Right cardiac atrium (tissue), 5 donors: ENCODE data around the gene GSTT2B. TPM values are rescaled to one million over a fixed set of nuclear protein-coding genes. Genes with fewer than 3 reads are reported as not detected.
"Not testable (repeated sequence)": the region's sequence is repeated elsewhere in the genome, so short reads cannot be mapped to it uniquely, and the experiment has no call there.

Experiments used
- ATAC-seq, 2 donors: fragments of 200-7000 bp; cut with Tn5 transposase; one replicate each; pipeline versions ENCODE4 v1.8.0 to v1.9.1; 2020; ENCODE audit warnings: moderate library complexity in 2 of 2, mild to moderate bottlenecking in 1 of 2
- DNase-seq, 3 donors: peaks; one replicate each; pipeline ENCODE4 v3.0.0-alpha.2; 2020
- H3K27ac ChIP-seq: one replicate; pipeline ENCODE4 v1.5.1; 2013; ENCODE audit warnings: mild to moderate bottlenecking, low read length, control low read depth, moderate library complexity
- H3K27me3 ChIP-seq: one replicate; pipeline ENCODE4 v1.6.1; 2013; ENCODE audit not compliant: control insufficient read depth, insufficient read depth
- H3K4me1 ChIP-seq: one replicate; pipeline ENCODE4 v1.6.1; 2013; ENCODE audit warnings: low read length; ENCODE audit not compliant: control insufficient read depth, insufficient read depth
- H3K4me3 ChIP-seq: one replicate; pipeline ENCODE4 v1.5.1; 2013; ENCODE audit warnings: low read length, control low read depth
- H3K9me3 ChIP-seq: one replicate; pipeline ENCODE4 v1.6.1; 2013; ENCODE audit warnings: low read length; ENCODE audit not compliant: control insufficient read depth
- WGBS: extraction: QIAGEN DNeasy Blood & Tissue Kit; methylation state at CpG from one replicate; pipeline ENCODE4 v1.1.7; 2013; 5-methylcytosine and 5-hydroxymethylcytosine counted together
- intact Hi-C, 4 donors: fragments of 100-400 bp; cut with DNase I; formaldehyde crosslinking; loops; one replicate each; pipeline versions ENCODE4 v1.11.0 to v1.14.0; 2022 to 2023
- long read RNA-seq, 4 donors: library from polyadenylated mRNA; unstranded; transcript quantifications; one replicate each; pipeline ENCODE4 v2.0.0, GENCODE V29; 2020 to 2021
- polyA plus RNA-seq: library from polyadenylated mRNA; stranded (reverse); fragments of 200-250 nt; gene quantifications from one replicate; pipeline ENCODE4 v1.2.3, GENCODE V29; 2013
- total RNA-seq, 4 donors: library from RNA; stranded (reverse); fragmentation: NEBNext Ultra II Directional; extraction: Animal tissue kit (Norgen Biotek cat#: 25700); gene quantifications; one replicate each; pipeline ENCODE4 v1.2.1, GENCODE V29; 2021
- donor health status: healthy with polysubstance abuse.
- donor health status: DM: no; HTN: yes; CAD: no.
- donor health status: DM: no; HTN: no; CAD: no.
- donor health status: DM: no; HTN: yes; CAD: no; lungs with severe emphysema.
- donor health status: DM: yes; HTN: yes; CAD: no.

The GSTT2B gene, protein sequence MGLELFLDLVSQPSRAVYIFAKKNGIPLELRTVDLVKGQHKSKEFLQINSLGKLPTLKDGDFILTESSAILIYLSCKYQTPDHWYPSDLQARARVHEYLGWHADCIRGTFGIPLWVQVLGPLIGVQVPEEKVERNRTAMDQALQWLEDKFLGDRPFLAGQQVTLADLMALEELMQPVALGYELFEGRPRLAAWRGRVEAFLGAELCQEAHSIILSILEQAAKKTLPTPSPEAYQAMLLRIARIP
- total RNA-seq (10 to 100 TPM in 1 of 4 donors, 1 to 10 TPM in 3; 2.9 to 11.1 (median 7.1) TPM), polyA plus RNA-seq (8.5 TPM)
- long read RNA-seq, donor 1, partial matches to known transcripts: 0 of 2 reads
- long read RNA-seq, donor 1, other reads (novel, unspliced or antisense): 1 of 2 reads
- long read RNA-seq, donor 2, partial matches to known transcripts: 1 of 6 reads
- long read RNA-seq, donor 2, other reads (novel, unspliced or antisense): 0 of 6 reads
- long read RNA-seq, donor 3, transcript GSTT2B-201 (5 exons, 1,099 nt): major isoform, 5 of 8 reads
- long read RNA-seq, donor 3, partial matches to known transcripts: 2 of 8 reads
- long read RNA-seq, donor 3, other reads (novel, unspliced or antisense): 1 of 8 reads
- long read RNA-seq, donor 4, partial matches to known transcripts: 2 of 2 reads
- long read RNA-seq, donor 4, other reads (novel, unspliced or antisense): 0 of 2 reads

GRCh38 chr22:23961084-23961771, at the start of gene GSTT2B:
GSTT2B (minus strand) TSS chr22:23961195; CDS start chr22:23961131, 64 bp downstream.
- H3K27me3 ChIP-seq, H3K27ac ChIP-seq, H3K4me3 ChIP-seq, intact Hi-C loops, H3K4me1 ChIP-seq, DNase-seq, H3K9me3 ChIP-seq: not testable (repeated sequence)
- peak; percentile 94 for ATAC-seq
- no CpG with 5 or more reads among the region's 43 CpGs for WGBS

- WGBS: 92% methylated on average over 2 of the region's 2 CpGs
- Histone ChIP-seq H3K27ac (no peak overlapping the region), H3K9me3 (no peaks in the 10 kb centered on the region), H3K4me3 (no peak overlapping the region), H3K4me1 (peaks cover 2% of the 10 kb centered on the region), H3K27me3 (no peaks in the 10 kb centered on the region)
- ATAC-seq (no peak), DNase-seq (no peak)
- intact Hi-C loops: no loop called here
These were observed 49.0 kb upstream of the GSTT2B start for GRCh38 chr22:24010018-24010391.

GRCh38 chr22:24009227-24010017, 48.4 kb upstream of the GSTT2B start:
- 82% methylated on average over 7 of the region's 7 CpGs for WGBS
- DNase-seq: no peak
- no peaks in the 10 kb centered on the region for H3K9me3 ChIP-seq
- H3K4me1 ChIP-seq: peaks cover 2% of the 10 kb centered on the region
- intact Hi-C loops: loop anchor here in 3 of 4 donors (5.0 to 10.0 kb wide), 3 partner anchors 72 to 155 kb away; no protein-coding TSS in a partner anchor
- no peak for ATAC-seq
- H3K27ac ChIP-seq: no peak overlapping the region
- H3K4me3 ChIP-seq: no peak overlapping the region
- no peaks in the 10 kb centered on the region for H3K27me3 ChIP-seq

DNA sequence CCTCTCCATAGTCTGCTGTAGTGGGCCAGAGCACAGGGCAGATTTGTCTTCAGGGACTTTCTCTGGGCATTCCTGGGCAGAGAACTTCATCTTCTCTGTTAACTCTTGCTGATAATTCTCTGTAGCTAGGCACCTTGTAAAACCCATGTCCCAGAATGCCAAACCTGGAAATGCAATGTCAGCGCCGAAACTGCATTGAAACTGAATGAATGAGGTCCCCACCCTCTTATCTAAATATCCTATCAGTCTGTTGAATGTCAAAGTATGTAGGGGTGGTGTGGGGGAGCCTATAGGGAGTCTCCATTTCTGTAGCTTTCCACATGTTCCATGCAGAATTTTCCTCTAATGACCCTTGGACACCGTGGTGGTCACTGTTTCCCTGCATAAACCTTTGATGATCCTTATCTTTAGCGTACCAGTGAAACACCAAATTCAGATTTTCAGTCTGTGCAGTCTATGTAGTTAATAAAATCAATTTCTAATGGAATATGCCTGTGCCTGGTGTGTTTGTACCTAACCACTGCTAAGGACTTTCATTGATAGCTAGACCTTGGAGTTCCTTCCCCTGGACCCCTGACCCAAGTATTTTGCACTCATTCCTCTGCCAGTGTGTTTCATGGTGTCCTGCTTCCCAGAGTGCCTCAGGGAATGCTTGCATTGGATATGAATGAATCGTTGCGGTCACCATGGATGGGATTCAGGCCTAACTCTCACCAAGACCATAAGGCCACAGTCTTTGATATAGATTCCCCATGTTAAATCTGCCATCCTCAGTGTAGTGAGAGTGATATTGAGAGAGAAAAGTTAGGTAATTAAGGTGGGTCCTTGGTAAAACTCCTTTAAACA, 47.6 kb upstream of the GSTT2B start:
- WGBS: 84% methylated on average over 6 of the region's 6 CpGs
- no peak overlapping the region for H3K4me3 ChIP-seq
- H3K9me3 ChIP-seq: no peaks in the 10 kb centered on the region
- DNase-seq: no peak
- H3K4me1 ChIP-seq: peaks cover 2% of the 10 kb centered on the region
- no peak for ATAC-seq
- H3K27ac ChIP-seq: no peak overlapping the region
- intact Hi-C loops: loop anchor here in 3 of 4 donors (5.0 to 10.0 kb wide), 3 partner anchors 71 to 156 kb away; no protein-coding TSS in a partner anchor
- no peaks in the 10 kb centered on the region for H3K27me3 ChIP-seq

- Histone ChIP-seq H3K9me3 (no peaks in the 10 kb centered on the region), H3K27me3 (no peaks in the 10 kb centered on the region), H3K27ac (no peak overlapping the region), H3K4me3 (no peak overlapping the region), H3K4me1 (peaks cover 2% of the 10 kb centered on the region)
- DNase-seq (no peak), ATAC-seq (no peak)
- WGBS: 89% methylated on average over 1 of the region's 1 CpG
- intact Hi-C loops: loop anchor here in 3 of 4 donors (5.0 to 10.0 kb wide), 3 partner anchors 71 to 157 kb away; no protein-coding TSS in a partner anchor
These were observed 47.0 kb upstream of the GSTT2B start for GRCh38 chr22:24008022-24008283.

- Histone ChIP-seq H3K27ac (no peak overlapping the region), H3K9me3 (no peaks in the 10 kb centered on the region), H3K4me3 (no peak overlapping the region), H3K27me3 (no peaks in the 10 kb centered on the region), H3K4me1 (peaks cover 2% of the 10 kb centered on the region)
- WGBS: 81% methylated on average over 8 of the region's 8 CpGs
- intact Hi-C loops: loop anchor here in 3 of 4 donors (5.0 to 10.0 kb wide), 3 partner anchors 70 to 157 kb away; no protein-coding TSS in a partner anchor
- no peak for ATAC-seq
- no peak for DNase-seq
These were observed 46.4 kb upstream of the GSTT2B start for GRCh38 chr22:24007253-24008021.

GRCh38 chr22:24006914-24007214, 45.9 kb upstream of the GSTT2B start:
- intact Hi-C loops: loop anchor here in 3 of 4 donors (5.0 to 10.0 kb wide), 3 partner anchors 70 to 158 kb away; no protein-coding TSS in a partner anchor
- no peaks in the 10 kb centered on the region for H3K9me3 ChIP-seq
- no peaks in the 10 kb centered on the region for H3K4me1 ChIP-seq
- DNase-seq: no peak
- 84% methylated on average over 6 of the region's 6 CpGs for WGBS
- ATAC-seq: no peak
- H3K27me3 ChIP-seq: no peaks in the 10 kb centered on the region
- H3K27ac ChIP-seq: no peak overlapping the region
- no peak overlapping the region for H3K4me3 ChIP-seq

GRCh38 chr22:24006207-24006913, 45.4 kb upstream of the GSTT2B start:
- Histone ChIP-seq H3K4me1 (no peaks in the 10 kb centered on the region), H3K9me3 (no peaks in the 10 kb centered on the region), H3K4me3 (no peak overlapping the region), H3K27me3 (no peaks in the 10 kb centered on the region), H3K27ac (no peak overlapping the region)
- intact Hi-C loops: loop anchor here in 3 of 4 donors (5.0 to 10.0 kb wide), 3 partner anchors 69 to 158 kb away; no protein-coding TSS in a partner anchor
- DNase-seq: no peak
- no peak for ATAC-seq
- 77% methylated on average over 10 of the region's 10 CpGs for WGBS

- Histone ChIP-seq H3K27me3 (no peaks in the 10 kb centered on the region), H3K9me3 (no peaks in the 10 kb centered on the region), H3K4me3 (no peak within 1 kb of the TSS), H3K4me1 (no peaks in the 10 kb centered on the region), H3K27ac (no peak within 1 kb of the TSS)
- DNase-seq: peak; percentile 68 to 87 (median 86)
- intact Hi-C loops: loop anchor here in 3 of 4 donors (5.0 to 10.0 kb wide), 3 partner anchors 68 to 160 kb away; no protein-coding TSS in a partner anchor
- WGBS: 37% methylated on average over 6 of the region's 6 CpGs
- ATAC-seq: peak; percentile 67 to 85
These were observed 44.2 kb upstream of the GSTT2B start, which contains the start of gene GSTT4 for GRCh38 chr22:24005201-24005600. GSTT4 (minus strand) TSS chr22:24005453; CDS start chr22:24005356, 97 bp downstream.
